Activated naive CD4-positive, alpha-beta T cell (primary cell): ENCODE measurements around the gene THY1.
"Not testable (repeated sequence)": the region's sequence is repeated elsewhere in the genome, so short reads cannot be mapped to it uniquely, and the experiment has no call there.

Source experiments
- DNase-seq, 4 experiments: peaks; one replicate each; lab custom pipeline; 2025; lab: John Stamatoyannopoulos, UW

THY1 gene

GRCh38 chr11:119445379-119445778, 22.4 kb upstream of the THY1 start:
- no peak for DNase-seq

GRCh38 chr11:119441898-119442243, 18.9 kb upstream of the THY1 start:
- no peak for DNase-seq

- DNase-seq, result no peak
Observed at GRCh38 chr11:119438599-119438998, 15.6 kb upstream of the THY1 start.

- not testable (repeated sequence) for DNase-seq
Observed at GRCh38 chr11:119437521-119437920, 14.5 kb upstream of the THY1 start.

- DNase-seq, result no peak
Observed at GRCh38 chr11:119436711-119437110, 13.7 kb upstream of the THY1 start.

- no peak for DNase-seq
Observed at GRCh38 chr11:119436093-119436492, 13.1 kb upstream of the THY1 start.

- DNase-seq, result no peak
Observed at GRCh38 chr11:119434591-119435330, 11.8 kb upstream of the THY1 start.

GRCh38 chr11:119433358-119433725, 10.4 kb upstream of the THY1 start:
- DNase-seq, result no peak

- DNase-seq, result no peak
Observed at GRCh38 chr11:119432484-119433357, 9.7 kb upstream of the THY1 start.

GRCh38 chr11:119431523-119431922, 8.6 kb upstream of the THY1 start:
- no peak for DNase-seq

- no peak for DNase-seq
Observed at GRCh38 chr11:119427279-119427678, 4.3 kb upstream of the THY1 start.

- DNase-seq, result no peak
Observed at GRCh38 chr11:119426142-119426541, 3.2 kb upstream of the THY1 start.

GRCh38 chr11:119424775-119425174, 1.8 kb upstream of the THY1 start:
- DNase-seq, result no peak

GRCh38 chr11:119424276-119424675, 1.3 kb upstream of the THY1 start:
- DNase-seq, result no peak

- DNase-seq, result no peak
Observed at GRCh38 chr11:119423509-119424254, 710 bp upstream of the THY1 start.

GRCh38 chr11:119421941-119422808, 797 bp downstream of the THY1 start:
- DNase-seq, result no peak

GRCh38 chr11:119421351-119421750, 1.6 kb downstream of the THY1 start:
- no peak for DNase-seq

- DNase-seq, result no peak
Observed at GRCh38 chr11:119420631-119421030, 2.3 kb downstream of the THY1 start.

GRCh38 chr11:119419834-119420492, 3.0 kb downstream of the THY1 start:
- DNase-seq, result no peak

- DNase-seq, result no peak
Observed at GRCh38 chr11:119419246-119419645, 3.7 kb downstream of the THY1 start.

GRCh38 chr11:119418759-119419158, 4.2 kb downstream of the THY1 start:
- DNase-seq, result no peak
